Measurements from ENCODE around the gene KMT2C. TPM values are rescaled to one million over a fixed set of nuclear protein-coding genes. Genes with fewer than 3 reads are reported as not detected.

Gene KMT2C
- total RNA-seq, 4 donors from 2014 or later: 84.2 to 185 (median 111) TPM

- DNase-seq: no peak
- no peaks in the 10 kb centered on the region for H3K4me1 ChIP-seq
- H3K27me3 ChIP-seq: no peaks in the 10 kb centered on the region
- no peak overlapping the region for H3K4me3 ChIP-seq
- peaks cover 0 to 96% (median 3%) of the 10 kb centered on the region in 3 donors for H3K36me3 ChIP-seq
- no peak for TF ChIP-seq POLR2A (IDR thresholded peaks at IDR 0.05)
- TF ChIP-seq, protein P1, sequence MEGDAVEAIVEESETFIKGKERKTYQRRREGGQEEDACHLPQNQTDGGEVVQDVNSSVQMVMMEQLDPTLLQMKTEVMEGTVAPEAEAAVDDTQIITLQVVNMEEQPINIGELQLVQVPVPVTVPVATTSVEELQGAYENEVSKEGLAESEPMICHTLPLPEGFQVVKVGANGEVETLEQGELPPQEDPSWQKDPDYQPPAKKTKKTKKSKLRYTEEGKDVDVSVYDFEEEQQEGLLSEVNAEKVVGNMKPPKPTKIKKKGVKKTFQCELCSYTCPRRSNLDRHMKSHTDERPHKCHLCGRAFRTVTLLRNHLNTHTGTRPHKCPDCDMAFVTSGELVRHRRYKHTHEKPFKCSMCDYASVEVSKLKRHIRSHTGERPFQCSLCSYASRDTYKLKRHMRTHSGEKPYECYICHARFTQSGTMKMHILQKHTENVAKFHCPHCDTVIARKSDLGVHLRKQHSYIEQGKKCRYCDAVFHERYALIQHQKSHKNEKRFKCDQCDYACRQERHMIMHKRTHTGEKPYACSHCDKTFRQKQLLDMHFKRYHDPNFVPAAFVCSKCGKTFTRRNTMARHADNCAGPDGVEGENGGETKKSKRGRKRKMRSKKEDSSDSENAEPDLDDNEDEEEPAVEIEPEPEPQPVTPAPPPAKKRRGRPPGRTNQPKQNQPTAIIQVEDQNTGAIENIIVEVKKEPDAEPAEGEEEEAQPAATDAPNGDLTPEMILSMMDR (IDR thresholded peaks at IDR 0.05): peak in 4 of 6 experiments; percentile 46 to 56 (median 52)
- no peaks in the 10 kb centered on the region for H3K9me3 ChIP-seq
- peak overlapping the region in 2 of 4 donors; percentile 4 to 14 for H3K27ac ChIP-seq
These were observed 289.8 kb downstream of the KMT2C start for GRCh38 chr7:152145853-152146466.

- Histone ChIP-seq H3K36me3 (peaks cover 0 to 96% (median 3%) of the 10 kb centered on the region in 3 donors), H3K9me3 (no peaks in the 10 kb centered on the region), H3K27ac (peak overlapping the region in 3 of 4 donors; percentile 9 to 42 (median 19)), H3K27me3 (no peaks in the 10 kb centered on the region), H3K4me3 (no peak overlapping the region), H3K4me1 (no peaks in the 10 kb centered on the region)
- no peak for TF ChIP-seq POLR2A (IDR thresholded peaks at IDR 0.05)
- TF ChIP-seq, protein P1 (IDR thresholded peaks at IDR 0.05): no peak
- DNase-seq: no peak
These were observed 291.1 kb downstream of the KMT2C start for GRCh38 chr7:152144557-152145245.

- DNase-seq: no peak
- peak overlapping the region in 1 of 4 donors; percentile 6 for H3K27ac ChIP-seq
- no peaks in the 10 kb centered on the region for H3K27me3 ChIP-seq
- TF ChIP-seq POLR2A (IDR thresholded peaks at IDR 0.05): no peak
- TF ChIP-seq, protein P1 (IDR thresholded peaks at IDR 0.05): no peak
- peaks cover 0 to 96% (median 3%) of the 10 kb centered on the region in 3 donors for H3K36me3 ChIP-seq
- no peaks in the 10 kb centered on the region for H3K9me3 ChIP-seq
- H3K4me3 ChIP-seq: no peak overlapping the region
- H3K4me1 ChIP-seq: no peaks in the 10 kb centered on the region
These were observed 292.7 kb downstream of the KMT2C start for GRCh38 chr7:152142976-152143595.

- H3K27me3 ChIP-seq: no peaks in the 10 kb centered on the region
These were observed 295.2 kb downstream of the KMT2C start for GRCh38 chr7:152140560-152140959.

DNA sequence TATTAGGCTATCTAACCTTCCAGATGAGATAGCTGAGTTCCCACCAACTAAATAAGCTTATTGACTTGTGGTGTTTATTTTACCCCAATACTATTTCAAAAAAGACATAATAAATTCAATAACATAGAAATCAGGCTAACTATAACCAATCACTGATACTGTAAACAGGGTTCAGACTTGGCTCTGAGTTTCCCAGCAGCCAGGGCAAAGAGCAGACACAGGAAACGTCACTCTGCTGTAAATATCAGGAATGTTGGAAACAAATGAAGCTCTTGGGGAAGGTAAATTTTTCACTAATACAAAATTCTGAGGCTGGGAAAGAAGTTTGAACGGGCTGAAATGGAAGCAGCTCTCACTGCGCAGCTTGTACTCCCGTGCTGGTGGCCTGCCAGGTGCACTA is 295.7 kb downstream of the KMT2C start:
- no peak overlapping the region for H3K27ac ChIP-seq
- no peaks in the 10 kb centered on the region for H3K9me3 ChIP-seq
- H3K4me3 ChIP-seq: no peak overlapping the region
- no peaks in the 10 kb centered on the region for H3K4me1 ChIP-seq
- H3K27me3 ChIP-seq: no peaks in the 10 kb centered on the region
- H3K36me3 ChIP-seq: peaks cover 0 to 87% (median 3%) of the 10 kb centered on the region in 3 donors
- DNase-seq: no peak
- no peak for TF ChIP-seq POLR2A (IDR thresholded peaks at IDR 0.05)
- TF ChIP-seq, protein P1 (IDR thresholded peaks at IDR 0.05): no peak

More at GRCh38 chr7:152140560-152140959, 295.2 kb downstream of the KMT2C start:
- DNase-seq: no peak
- H3K9me3 ChIP-seq: no peaks in the 10 kb centered on the region
- no peak for TF ChIP-seq POLR2A (IDR thresholded peaks at IDR 0.05)
- TF ChIP-seq, protein P1 (IDR thresholded peaks at IDR 0.05): no peak
- H3K4me1 ChIP-seq: no peaks in the 10 kb centered on the region
- no peak overlapping the region for H3K27ac ChIP-seq
- H3K4me3 ChIP-seq: no peak overlapping the region
- peaks cover 0 to 92% (median 3%) of the 10 kb centered on the region in 3 donors for H3K36me3 ChIP-seq

All from Peyer's patch (tissue), 4 donors.